HepG2 (cell line): Measurements from ENCODE around the gene ANKRD11. TPM values are rescaled to one million over a fixed set of nuclear protein-coding genes. Genes with fewer than 3 reads are reported as not detected.
A peak's percentile ranks its signal among the peaks of the same experiment; 100 is the strongest.

Source experiments
- AHR ChIP-seq: IDR thresholded peaks from 2 replicates; pipeline ENCODE4 v1.6.1; 2018; ENCODE audit warnings: missing genetic modification reagents, missing compliant biosample characterization
- ARNT ChIP-seq: fragments of 450-650 bp; IDR thresholded peaks from 2 replicates; pipeline ENCODE4 v1.6.1; 2017
- BRCA1 ChIP-seq: sonication (generic); formaldehyde crosslinking; IDR thresholded peaks from 2 replicates; pipeline ENCODE4 v1.4.0; 2020; ENCODE audit warnings: missing genetic modification reagents
- CREB3 ChIP-seq: sonication (generic); formaldehyde crosslinking; IDR thresholded peaks from 2 replicates; pipeline ENCODE4 v1.5.0; 2020; ENCODE audit warnings: missing genetic modification reagents
- GABPB1 ChIP-seq: IDR thresholded peaks from 2 replicates; pipeline ENCODE4 v1.6.1; 2016; ENCODE audit warnings: mild to moderate bottlenecking, missing genetic modification reagents, moderate library complexity, missing compliant biosample characterization
- HNF4A ChIP-seq: sonication (generic); formaldehyde crosslinking; IDR thresholded peaks from 2 replicates; pipeline ENCODE4 v1.4.0; 2020; ENCODE audit warnings: missing genetic modification reagents
- IRX3 ChIP-seq: sonication (generic); formaldehyde crosslinking; IDR thresholded peaks from 2 replicates; pipeline ENCODE4 v1.8.1; 2023; ENCODE audit warnings: mild to moderate bottlenecking, low read depth, missing genetic modification reagents, borderline replicate concordance
- KIAA2018 ChIP-seq: sonication (generic); formaldehyde crosslinking; IDR thresholded peaks from 2 replicates; pipeline ENCODE4 v1.5.0; 2020; ENCODE audit warnings: mild to moderate bottlenecking, missing genetic modification reagents, borderline replicate concordance
- MEIS2 ChIP-seq: sonication (generic); formaldehyde crosslinking; IDR thresholded peaks from 2 replicates; pipeline ENCODE4 v1.9.0; 2021; ENCODE audit warnings: mild to moderate bottlenecking, missing genetic modification reagents
- PRMT3 ChIP-seq: sonication (generic); formaldehyde crosslinking; IDR thresholded peaks from 2 replicates; pipeline ENCODE4 v1.8.1; 2022; ENCODE audit warnings: low read depth, mild to moderate bottlenecking, moderate library complexity, missing genetic modification reagents, borderline replicate concordance
- RFXANK ChIP-seq: IDR thresholded peaks from 2 replicates; pipeline ENCODE4 v1.6.1; 2016
- ZBTB3 ChIP-seq: sonication (generic); formaldehyde crosslinking; IDR thresholded peaks from 2 replicates; pipeline ENCODE4 v1.4.0; 2020; ENCODE audit warnings: low read depth, mild to moderate bottlenecking, moderate library complexity, missing genetic modification reagents, borderline replicate concordance
- ZGPAT ChIP-seq: IDR thresholded peaks from 2 replicates; pipeline ENCODE4 v1.6.1; 2016; ENCODE audit warnings: mild to moderate bottlenecking
- ZNF329 ChIP-seq: sonication (generic); formaldehyde crosslinking; IDR thresholded peaks from 2 replicates; pipeline ENCODE4 v1.9.0; 2021; ENCODE audit warnings: low read depth, mild to moderate bottlenecking, missing genetic modification reagents
- ZNF512 ChIP-seq: sonication (generic); formaldehyde crosslinking; IDR thresholded peaks from 2 replicates; pipeline ENCODE4 v1.4.0; 2020; ENCODE audit warnings: mild to moderate bottlenecking, missing genetic modification reagents
- ZNF570 ChIP-seq: sonication (generic); formaldehyde crosslinking; IDR thresholded peaks from 2 replicates; pipeline ENCODE4 v1.4.0; 2020; ENCODE audit warnings: mild to moderate bottlenecking, missing genetic modification reagents, borderline replicate concordance
- ZSCAN29 ChIP-seq: sonication (generic); formaldehyde crosslinking; conservative IDR thresholded peaks from 2 replicates; pipeline ENCODE4 v1.4.0; 2020; ENCODE audit warnings: mild to moderate bottlenecking, missing genetic modification reagents
- polyA plus RNA-seq, 8 experiments: library from polyadenylated mRNA; depleted of rRNA in 3 of 8; stranded (reverse) in 7 of 8; unstranded in 1 of 8; fragments of >200 nt; fragmentation: Illumina TruSeq in 4 of 8; extraction: Trizol in 4 of 8; gene quantifications; 2 replicates each; pipeline versions ENCODE4 v1.2.1 to v1.2.3, GENCODE V29; 2011 to 2016; ENCODE audit warnings: low read depth in 4 of 8, missing spikeins in 1 of 8, mixed read lengths in 1 of 8; ENCODE audit not compliant: insufficient read depth in 1 of 8
- total RNA-seq, 5 experiments: library from RNA; depleted of rRNA; stranded (reverse); fragments of >200 nt; fragmentation: Illumina TruSeq; extraction: Trizol; gene quantifications; 2 replicates each; pipeline ENCODE4 v1.2.3, GENCODE V29; 2016; ENCODE audit warnings: low read depth in 1 of 5

ANKRD11 gene
- total and polyA plus RNA-seq, 2 of the 13 experiments (the other 11 are each of a cell fraction or from before 2014, with no cell fraction given) = 21.4 to 38.4 TPM

- no peak for TF ChIP-seq KIAA2018 (CRISPR knock-in tag)
- TF ChIP-seq ZNF512 (CRISPR knock-in tag) = no peak
- no peak for TF ChIP-seq ZNF570 (CRISPR knock-in tag)
- TF ChIP-seq ZBTB3 (CRISPR knock-in tag) = no peak
- no peak for TF ChIP-seq RFXANK (CRISPR knock-in tag)
- TF ChIP-seq BRCA1 (CRISPR knock-in tag) = no peak
- no peak for TF ChIP-seq PRMT3 (CRISPR knock-in tag)
- TF ChIP-seq AHR (CRISPR knock-in tag) = no peak
- TF ChIP-seq IRX3 (CRISPR knock-in tag) = no peak
- no peak for TF ChIP-seq MEIS2
- TF ChIP-seq HNF4A (CRISPR knock-in tag) = peak; percentile 85
- TF ChIP-seq ZGPAT (CRISPR knock-in tag) = 0 out of 2 replicates have a peak, but pooled peaks have one; percentile 35
- TF ChIP-seq GABPB1 (CRISPR knock-in tag) = no peak
- no peak for TF ChIP-seq ARNT
- TF ChIP-seq ZNF329 = no peak
- TF ChIP-seq CREB3 = no peak
- 0 out of 2 replicates have a peak, but pooled peaks have one; percentile 24 for TF ChIP-seq ZSCAN29 (CRISPR knock-in tag)
Measured at GRCh38 chr16:89417352-89417751, 73.0 kb downstream of the ANKRD11 start (continued).
